HG02852 (cell line): ENCODE measurements around the gene KRT16.
"Not testable (repeated sequence)": the region's sequence is repeated elsewhere in the genome, so short reads cannot be mapped to it uniquely, and the experiment has no call there.

Source experiments
- ATAC-seq: cut with Tn5 transposase; IDR thresholded peaks from one replicate; pipeline ENCODE4 v1.9.1; 2021; ENCODE audit warnings: mild to moderate bottlenecking, moderate library complexity; ENCODE audit not compliant: unreplicated experiment

Gene KRT16

DNA sequence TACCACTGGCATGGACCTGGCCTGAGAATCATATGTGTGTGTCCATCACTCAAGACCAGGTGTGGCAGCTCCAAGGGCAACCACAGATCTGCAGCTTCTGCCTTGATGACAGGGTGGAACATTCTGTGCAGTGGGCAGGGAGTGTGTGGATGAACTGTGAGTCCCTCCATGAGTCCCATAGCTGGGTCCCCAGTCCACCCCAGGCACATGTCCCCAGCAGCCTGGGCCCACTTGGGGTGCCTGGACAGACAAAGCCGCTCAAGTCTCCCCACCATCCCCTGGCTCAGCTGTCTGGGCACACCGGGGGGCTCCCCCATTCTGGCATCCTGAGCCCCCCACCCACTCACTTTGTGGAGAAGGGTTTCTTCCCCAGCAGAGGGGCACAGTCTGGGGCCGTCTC, 4.6 kb upstream of the KRT16 start:
- ATAC-seq, result no peak

DNA sequence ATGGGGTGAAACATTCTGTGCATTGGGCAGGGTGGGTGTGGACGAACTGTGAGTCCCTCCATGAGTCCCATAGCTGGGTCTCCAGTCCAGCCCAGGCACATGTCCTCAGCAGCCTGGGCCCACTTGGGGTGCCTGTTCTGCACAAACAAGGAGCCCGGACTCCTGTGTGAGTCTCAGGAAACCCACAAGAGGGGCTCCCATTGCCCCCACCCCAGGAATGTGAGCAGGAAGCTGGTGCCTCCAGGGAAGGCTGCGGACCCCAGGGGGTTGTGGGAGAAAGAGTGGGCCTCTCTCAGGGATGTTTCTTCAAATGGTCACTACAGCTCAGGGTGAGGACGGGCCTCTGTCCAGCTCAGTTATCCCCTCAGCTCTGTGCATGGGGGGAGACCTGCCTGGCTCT, 3.9 kb upstream of the KRT16 start:
- not testable (repeated sequence) for ATAC-seq

GRCh38 chr17:41615454-41615853, 2.9 kb upstream of the KRT16 start:
- no peak for ATAC-seq

DNA sequence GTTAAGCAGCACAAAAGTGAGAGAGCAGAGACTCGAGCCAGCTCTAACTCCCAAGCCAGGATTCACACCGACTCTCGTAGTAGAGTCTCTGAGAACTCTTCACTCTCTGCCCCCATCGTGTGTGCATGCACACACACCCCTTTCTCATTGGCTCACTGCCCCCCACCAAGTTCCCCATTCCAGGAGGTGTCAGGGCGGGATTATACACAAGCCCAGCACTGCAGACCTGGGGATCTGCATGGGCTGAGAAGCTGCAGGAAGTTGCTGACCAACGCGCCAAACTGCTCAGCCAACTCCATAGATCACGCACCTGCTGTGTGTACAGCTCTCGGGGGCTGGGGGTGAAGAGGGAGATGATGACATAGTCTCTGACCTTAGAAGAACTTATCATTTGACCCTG, 2.2 kb upstream of the KRT16 start:
- not testable (repeated sequence) for ATAC-seq

DNA sequence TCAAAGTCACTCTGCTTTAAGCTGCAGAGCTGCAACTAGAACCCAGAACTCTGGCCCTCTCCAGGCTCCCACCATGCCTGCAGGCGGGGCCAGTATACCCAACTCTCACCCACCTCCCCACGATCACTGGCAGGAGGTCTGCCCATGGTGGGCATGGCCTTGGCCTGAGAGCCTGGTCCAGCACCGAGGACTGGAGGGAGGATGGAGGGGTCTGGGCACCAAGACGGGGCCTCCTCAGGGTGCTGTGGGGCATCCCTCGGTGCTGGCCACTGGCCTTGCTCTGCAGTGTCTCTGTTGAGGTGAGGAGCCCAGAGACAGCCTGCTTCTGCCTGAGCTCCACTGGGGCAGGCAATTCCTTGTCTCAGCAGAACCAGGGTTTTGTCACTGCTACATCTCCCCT, 1.5 kb upstream of the KRT16 start:
- no peak for ATAC-seq

DNA sequence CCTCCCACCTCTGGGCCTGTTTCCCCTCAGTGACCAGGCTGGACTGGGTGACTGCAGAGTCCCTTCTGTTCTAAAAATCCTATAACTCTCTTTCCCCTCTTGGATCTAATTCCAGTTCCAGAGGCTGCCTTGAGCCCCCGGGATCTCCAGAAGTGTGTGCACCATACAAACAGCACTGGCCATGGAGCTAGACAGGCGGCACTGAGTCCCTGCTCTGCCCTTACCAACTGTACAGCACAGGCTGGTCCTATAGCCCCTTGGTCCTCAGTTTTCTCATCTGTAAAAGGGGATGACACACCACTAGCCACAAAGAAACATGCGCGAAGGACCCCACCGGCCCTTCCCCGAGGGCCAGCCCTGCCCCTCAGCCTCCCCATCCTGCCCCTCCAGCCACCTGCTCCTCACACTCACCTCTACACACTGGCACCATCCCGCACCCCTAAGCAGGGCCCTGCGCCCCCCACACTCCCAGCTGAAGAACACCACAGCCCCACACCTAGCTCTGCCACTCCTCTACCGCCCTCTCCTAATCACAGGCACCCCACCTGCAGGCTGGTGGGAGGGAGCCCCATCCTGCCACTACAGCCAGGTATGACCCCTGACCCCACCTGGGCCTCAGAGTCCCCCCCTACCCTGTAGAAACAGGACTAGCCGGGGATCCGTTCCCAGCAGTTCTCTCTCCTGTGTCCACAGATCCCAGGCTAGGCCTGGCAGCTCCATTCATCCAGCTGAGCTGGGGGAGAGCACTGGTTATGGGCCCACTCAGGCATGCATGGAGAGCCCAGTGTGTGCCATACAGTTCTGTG, 913 bp upstream of the KRT16 start:
- ATAC-seq, result no peak

DNA sequence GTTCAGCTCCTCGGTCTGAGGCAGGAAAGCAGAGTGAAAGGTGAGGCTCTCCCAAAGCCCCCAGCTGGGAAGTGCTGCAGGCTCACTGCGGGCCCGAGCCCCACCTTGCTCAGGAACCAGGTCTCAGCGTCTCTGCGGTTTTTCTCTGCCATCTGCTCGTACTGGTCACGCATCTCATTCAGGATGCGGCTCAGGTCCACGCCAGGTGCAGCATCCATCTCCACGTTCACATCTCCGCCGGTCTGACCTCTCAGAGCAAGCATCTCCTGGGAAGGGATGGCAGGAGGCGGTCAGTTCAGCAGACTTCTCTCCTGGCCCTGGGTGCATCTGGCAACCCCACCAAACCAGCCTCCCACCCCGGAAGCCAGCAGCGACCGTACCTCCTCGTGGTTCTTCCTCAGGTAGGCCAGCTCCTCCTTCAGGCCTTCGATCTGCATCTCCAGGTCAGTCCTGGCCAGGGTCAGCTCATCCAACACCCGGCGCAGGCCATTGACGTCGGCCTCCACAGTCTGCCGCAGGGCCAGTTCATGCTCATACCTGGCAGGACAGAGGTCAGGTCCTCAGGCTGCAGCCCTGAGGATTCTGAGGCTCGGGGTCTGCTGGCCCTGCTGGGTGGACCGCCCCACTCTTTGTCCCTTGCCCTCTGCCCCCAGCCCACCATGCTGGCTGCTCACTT, 1.5 kb downstream of the KRT16 start:
- ATAC-seq, result no peak

- ATAC-seq, result not testable (repeated sequence)
Observed at GRCh38 chr17:41610061-41610517, 2.5 kb downstream of the KRT16 start.

DNA sequence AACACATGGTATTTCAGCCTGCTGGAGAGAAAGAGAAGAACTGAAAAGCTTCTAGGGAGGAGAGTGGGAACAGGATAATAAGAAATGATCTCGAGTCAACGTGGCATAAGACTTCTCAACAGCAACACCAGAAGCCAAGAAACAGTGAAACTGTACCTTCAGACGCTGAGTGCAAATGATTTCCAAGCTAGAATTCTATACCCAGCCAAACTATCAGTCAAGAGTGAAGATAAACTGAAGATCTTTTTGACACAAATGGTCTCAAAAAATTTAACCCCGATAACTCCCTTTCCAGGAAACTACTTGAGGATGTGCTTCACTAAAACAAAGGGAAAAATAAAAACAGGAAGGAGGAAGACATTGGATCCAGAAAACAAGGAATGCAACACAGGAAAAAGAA, 5.6 kb downstream of the KRT16 start:
- ATAC-seq, result not testable (repeated sequence)

DNA sequence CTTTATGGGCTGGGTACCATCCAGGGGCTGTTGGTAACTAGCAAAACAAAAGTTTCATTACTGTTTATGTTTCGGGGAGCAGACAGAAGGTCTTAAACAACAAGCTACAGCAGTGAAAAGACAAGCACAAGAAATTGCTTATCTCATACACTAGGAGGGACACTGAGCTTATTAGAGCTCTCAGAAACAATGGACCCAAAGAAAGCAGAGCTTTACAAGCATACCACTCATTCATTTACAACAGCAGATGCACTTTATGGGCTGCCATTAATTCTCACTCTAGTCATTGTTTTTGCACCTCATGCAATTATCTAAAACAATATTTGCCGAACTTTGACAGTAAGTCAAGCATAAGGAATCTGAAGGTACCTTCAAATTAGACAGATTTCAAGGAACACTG, 10.0 kb downstream of the KRT16 start:
- no peak for ATAC-seq

GRCh38 chr17:41600318-41600717, 12.2 kb downstream of the KRT16 start:
- ATAC-seq, result no peak

GRCh38 chr17:41599680-41600079, 12.9 kb downstream of the KRT16 start:
- ATAC-seq, result no peak

DNA sequence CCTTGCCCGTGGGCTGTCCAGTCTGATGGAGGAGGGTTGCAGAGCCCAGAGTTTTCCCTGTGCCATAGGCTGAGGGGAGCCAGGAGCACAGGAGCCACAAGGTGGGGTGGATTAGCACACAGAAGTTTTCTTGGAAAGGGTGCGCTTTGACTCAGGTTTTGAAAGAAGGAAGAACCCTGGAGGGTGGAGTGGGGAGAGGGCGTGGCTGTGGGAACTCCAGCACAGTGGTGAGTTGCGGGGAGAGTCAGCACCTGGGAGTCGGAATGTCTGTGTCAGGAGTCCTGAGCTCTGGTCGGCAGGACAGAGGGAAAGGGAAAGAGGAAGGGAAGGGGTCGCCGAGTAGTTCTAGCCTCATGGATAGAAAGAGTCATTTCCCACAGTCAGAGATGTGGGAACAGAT, 17.0 kb downstream of the KRT16 start:
- no peak for ATAC-seq

DNA sequence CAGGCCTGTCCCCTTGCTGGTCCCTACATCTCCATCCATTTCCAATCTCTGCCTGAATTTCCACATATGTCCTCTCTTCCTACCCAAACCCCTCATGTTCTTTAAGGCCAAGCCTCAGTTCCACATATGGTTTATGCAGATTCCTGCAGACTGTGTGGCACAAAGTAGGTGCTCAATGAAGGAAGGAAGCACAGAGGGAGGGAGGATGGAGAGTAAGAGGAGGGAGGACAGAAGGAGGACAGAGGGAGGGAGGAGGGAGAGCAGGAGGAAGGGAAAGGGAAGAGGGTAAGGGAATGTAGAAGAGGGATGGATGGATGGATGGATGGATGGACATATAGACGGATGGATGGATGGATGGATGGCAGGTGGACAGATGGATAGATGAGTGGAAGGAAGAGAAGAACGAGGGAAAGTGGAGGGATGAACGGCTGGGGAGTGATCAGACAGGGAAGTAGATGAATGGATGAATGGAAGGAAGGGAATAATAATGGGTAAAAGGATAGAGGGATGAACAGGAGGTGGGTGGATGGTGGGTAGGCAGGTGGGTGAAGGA, 18.1 kb downstream of the KRT16 start:
- no peak for ATAC-seq

DNA sequence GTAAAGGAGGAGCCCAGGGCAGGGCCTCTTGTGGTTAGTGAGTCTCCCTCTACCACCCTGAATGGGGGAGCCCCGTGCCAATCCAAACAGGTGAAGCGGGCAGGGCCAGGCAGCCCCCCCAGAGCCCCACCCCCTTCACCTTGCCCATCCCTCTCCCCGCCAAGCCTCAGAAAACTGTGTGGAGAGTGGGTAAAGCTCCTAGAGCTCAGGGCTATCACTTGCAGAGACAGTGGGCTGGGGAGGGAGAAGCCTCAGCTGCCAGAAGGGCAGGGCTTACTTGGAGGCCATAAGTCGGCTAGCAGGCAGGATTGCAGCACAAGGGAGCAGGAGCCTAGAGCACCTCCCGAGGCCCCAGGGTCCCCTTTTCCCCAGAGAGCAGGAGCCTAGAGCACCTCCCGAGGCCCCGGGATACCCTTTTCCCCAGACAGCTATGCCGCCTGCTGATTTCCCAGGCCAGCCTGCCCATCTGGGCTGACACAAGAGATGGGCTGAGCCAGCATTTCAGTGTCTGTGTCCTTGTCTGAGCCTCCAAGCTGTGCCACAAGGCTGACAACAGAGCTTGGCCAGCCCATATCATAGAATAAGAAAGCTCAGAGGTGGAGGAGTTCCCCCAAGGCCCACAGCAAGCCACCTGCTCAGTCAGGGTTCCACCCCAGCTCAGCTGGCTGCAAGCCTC, 19.1 kb downstream of the KRT16 start:
- ATAC-seq, result no peak

GRCh38 chr17:41592601-41593305, 19.8 kb downstream of the KRT16 start:
- ATAC-seq, result no peak

GRCh38 chr17:41589301-41589700, 23.3 kb downstream of the KRT16 start:
- no peak for ATAC-seq

- no peak for ATAC-seq
Observed at GRCh38 chr17:41588126-41588810, 24.3 kb downstream of the KRT16 start.

DNA sequence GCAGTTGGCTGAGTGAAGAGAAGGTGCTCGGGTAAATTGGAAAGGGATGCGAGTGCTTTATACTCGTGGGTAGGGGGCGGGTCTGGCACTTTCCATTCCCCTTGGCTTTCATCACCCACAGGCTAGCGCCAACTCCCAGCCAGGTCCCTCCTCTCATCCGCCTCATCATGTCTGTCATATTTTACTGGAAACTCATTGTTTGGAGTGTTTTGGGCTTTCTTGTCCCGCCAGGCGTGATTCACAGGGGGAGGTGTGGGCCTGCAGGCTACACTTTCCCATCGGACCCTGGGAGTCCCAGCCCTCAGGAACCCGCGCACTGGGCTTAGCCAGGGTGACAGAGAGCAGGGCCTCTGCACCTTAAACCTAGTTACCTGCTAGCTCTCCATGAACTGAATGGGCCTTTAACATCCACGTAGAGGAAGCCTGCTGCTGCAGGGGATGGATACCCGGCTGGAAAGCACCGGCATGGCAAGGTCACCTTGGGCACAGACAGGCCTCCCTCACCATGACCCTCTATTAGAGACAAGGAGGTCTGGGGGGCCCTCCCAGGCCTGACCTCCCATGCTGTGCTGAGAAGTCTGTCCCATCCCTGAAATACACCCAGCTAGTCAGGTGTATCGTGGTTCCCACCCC, 25.6 kb downstream of the KRT16 start, which contains the start of gene KRT14:
TSS of gene KRT14 (minus strand) at position 33 of the 633 bp plus-strand sequence. CDS start 61 bp downstream, outside the sequence.
- ATAC-seq, result no peak
